Skeletal muscle satellite cell (primary cell): ENCODE measurements around the gene CBY3.
"Not testable (repeated sequence)": the region's sequence is repeated elsewhere in the genome, so short reads cannot be mapped to it uniquely, and the experiment has no call there.

Experiments used
- H3K27me3 ChIP-seq: 2 replicates; pipeline ENCODE4 v1.7.0; 2013; ENCODE audit warnings: low read length; ENCODE audit not compliant: control insufficient read depth, insufficient read depth
- H3K36me3 ChIP-seq: 2 replicates; pipeline ENCODE4 v1.7.0; 2013; ENCODE audit warnings: mild to moderate bottlenecking, control low read depth, low read length; ENCODE audit not compliant: insufficient read depth
- H3K4me1 ChIP-seq: 2 replicates; pipeline ENCODE4 v1.7.0; 2013; ENCODE audit warnings: low read length; ENCODE audit not compliant: control insufficient read depth, insufficient read depth
- H3K4me2 ChIP-seq: 2 replicates; pipeline ENCODE4 v1.7.0; 2013; ENCODE audit warnings: mild to moderate bottlenecking, low read length
- H3K4me3 ChIP-seq: 2 replicates; pipeline ENCODE4 v1.7.0; 2013; ENCODE audit warnings: low read length
- H3K9ac ChIP-seq: 2 replicates; pipeline ENCODE4 v1.7.0; 2013; ENCODE audit warnings: mild to moderate bottlenecking, low read depth, low read length, moderate library complexity
- H3K9me3 ChIP-seq: replicated peaks from 2 replicates; pipeline ENCODE4 v1.7.0; 2013; ENCODE audit warnings: mild to moderate bottlenecking, control low read depth, low read length

CBY3 gene

DNA sequence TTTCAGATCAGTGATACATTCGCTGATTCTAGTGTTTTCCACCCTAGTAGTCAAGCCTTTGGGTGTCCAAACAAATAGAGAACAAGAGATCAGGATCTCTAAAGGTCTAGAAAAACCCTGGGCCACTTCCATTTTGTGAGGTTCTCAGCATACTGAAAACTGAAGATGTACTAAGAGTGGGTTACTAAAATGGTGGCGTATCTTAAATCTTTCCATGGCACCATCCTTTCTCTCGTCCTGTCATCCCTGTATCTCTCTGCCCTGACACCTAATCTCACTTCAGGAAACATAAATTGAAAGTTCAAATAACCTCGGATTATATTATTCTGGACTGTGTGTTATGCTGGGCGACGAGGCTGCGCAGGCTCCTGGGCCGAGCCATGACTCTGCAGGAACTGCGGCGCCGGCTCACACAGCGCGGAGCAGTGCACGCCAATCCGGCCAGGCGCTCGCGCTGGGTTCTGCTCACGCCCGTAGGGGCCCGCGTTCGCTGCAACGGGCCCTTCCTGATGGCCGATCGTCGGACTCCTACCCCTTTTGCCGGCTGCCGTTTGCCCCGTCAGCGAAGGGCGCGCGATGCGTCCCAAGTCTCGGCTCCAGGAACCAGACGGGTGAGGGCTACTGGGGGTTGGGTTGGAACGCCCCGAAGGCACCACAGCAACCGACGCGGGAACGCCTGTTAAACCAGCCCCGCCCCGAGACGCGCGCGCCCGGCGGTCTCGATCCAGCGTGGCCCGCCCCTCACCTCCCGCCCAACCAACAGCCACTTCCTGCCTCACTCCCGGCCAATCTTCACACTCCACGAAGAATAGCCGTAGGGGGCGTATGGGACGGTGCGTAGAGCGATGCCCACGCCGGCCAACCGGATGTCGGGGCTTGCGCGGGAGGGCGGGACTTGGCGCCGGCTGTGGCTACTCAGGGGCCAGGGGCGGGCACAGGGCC is 17.4 kb upstream of the CBY3 start:
- Histone ChIP-seq H3K4me1 (peaks cover 15% of the 10 kb centered on the region), H3K9me3 (no peaks in the 10 kb centered on the region), H3K27me3 (no peaks in the 10 kb centered on the region), H3K36me3 (peaks cover 17% of the 10 kb centered on the region), H3K4me3 (peak overlapping the region; percentile 87), H3K4me2 (peak overlapping the region; percentile 95), H3K9ac (peak overlapping the region; percentile 99)

DNA sequence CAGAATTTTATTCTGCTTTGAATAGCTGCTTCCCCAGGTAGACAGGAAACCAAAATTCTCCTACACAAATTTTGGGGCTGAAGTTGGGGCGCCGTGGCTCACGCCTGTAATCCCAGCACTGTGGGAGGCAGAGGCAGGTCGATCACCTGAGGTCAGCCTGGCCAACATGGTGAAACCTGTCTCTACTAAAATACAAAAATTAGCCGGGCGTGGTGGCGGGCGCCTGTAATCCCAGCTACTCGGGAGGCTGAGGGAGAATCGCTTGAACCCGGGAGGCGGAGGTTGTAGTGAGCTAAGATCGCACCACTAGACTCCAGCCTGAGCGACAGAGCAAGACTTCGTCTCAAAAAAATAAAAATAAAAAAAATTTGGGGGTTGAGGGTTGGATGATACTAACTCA is 16.7 kb upstream of the CBY3 start:
- H3K9me3 ChIP-seq, H3K27me3 ChIP-seq: not testable (repeated sequence)
- peaks cover 15% of the 10 kb centered on the region for H3K4me1 ChIP-seq
- peak overlapping the region; percentile 95 for H3K9ac ChIP-seq
- peak overlapping the region; percentile 84 for H3K4me3 ChIP-seq
- peaks cover 11% of the 10 kb centered on the region for H3K36me3 ChIP-seq
- H3K4me2 ChIP-seq = peak overlapping the region; percentile 95

DNA sequence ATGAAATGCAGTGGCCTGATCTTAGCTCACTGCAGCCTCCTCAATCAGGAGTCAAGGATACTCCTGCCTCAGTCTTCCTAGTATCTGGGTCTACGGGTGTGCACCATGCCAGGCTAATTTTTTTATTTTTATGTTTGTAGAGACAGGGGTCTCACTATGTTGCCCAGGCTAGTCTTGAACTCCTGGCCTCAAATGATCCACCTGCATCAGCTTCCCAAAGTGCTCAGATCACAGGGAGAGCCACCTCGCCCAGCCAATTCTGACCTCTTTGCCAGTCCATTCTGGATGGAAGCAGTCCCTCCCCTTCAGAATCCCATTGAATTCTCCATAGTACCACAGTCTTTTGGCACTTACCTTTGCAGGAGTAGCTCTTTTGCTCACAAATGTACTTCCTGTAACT is 16.3 kb upstream of the CBY3 start:
- Histone ChIP-seq H3K27me3 (no peaks in the 10 kb centered on the region), H3K4me1 (peaks cover 15% of the 10 kb centered on the region), H3K9me3 (no peaks in the 10 kb centered on the region), H3K36me3 (peaks cover 8% of the 10 kb centered on the region), H3K4me3 (no peak overlapping the region), H3K9ac (no peak overlapping the region), H3K4me2 (no peak overlapping the region)

DNA sequence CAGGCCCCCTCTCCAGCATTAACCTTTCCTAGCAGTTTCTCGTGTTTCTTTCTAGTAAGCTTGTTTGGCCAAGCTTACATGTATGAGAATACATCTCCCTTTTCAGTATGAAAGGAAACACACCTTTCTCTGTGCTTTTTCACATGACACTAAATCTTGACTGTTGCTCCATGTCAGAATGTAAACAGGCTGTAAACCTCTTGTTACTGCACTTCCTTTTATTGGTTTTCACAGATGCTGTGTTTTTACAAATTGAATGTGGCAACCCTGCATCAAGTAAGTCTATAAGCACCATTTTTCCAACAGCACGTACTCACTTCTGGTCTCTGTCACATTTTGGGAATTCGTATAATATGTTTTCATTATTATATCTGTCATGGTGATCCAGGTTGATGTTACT is 15.8 kb upstream of the CBY3 start:
- peaks cover 5% of the 10 kb centered on the region for H3K36me3 ChIP-seq
- H3K9me3 ChIP-seq = no peaks in the 10 kb centered on the region
- no peak overlapping the region for H3K9ac ChIP-seq
- H3K4me1 ChIP-seq = peaks cover 15% of the 10 kb centered on the region
- H3K4me2 ChIP-seq = no peak overlapping the region
- H3K4me3 ChIP-seq = no peak overlapping the region
- H3K27me3 ChIP-seq = no peaks in the 10 kb centered on the region

DNA sequence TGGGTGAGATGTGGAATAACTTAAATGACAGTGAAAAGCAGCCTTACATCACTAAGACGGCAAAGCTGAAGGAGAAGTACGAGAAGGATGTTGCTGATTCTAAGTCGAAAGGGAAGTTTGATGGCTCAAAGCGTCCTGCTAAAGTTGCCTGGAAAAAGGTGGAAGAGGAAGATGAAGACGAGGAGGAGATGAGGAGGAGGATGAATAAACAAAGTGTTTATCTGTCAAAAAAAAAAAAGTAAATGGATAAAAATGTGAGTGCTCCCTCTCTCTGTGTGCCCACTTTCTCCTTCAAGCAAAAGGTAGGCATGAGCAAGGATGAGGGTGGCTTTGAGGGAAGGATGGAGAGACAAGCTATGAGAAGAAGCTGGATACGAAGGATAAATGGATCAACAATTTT is 13.7 kb upstream of the CBY3 start:
- no peak overlapping the region for H3K9ac ChIP-seq
- peaks cover 10% of the 10 kb centered on the region for H3K4me1 ChIP-seq
- no peaks in the 10 kb centered on the region for H3K27me3 ChIP-seq
- H3K4me2 ChIP-seq = no peak overlapping the region
- no peaks in the 10 kb centered on the region for H3K9me3 ChIP-seq
- H3K4me3 ChIP-seq = no peak overlapping the region
- no peaks in the 10 kb centered on the region for H3K36me3 ChIP-seq

DNA sequence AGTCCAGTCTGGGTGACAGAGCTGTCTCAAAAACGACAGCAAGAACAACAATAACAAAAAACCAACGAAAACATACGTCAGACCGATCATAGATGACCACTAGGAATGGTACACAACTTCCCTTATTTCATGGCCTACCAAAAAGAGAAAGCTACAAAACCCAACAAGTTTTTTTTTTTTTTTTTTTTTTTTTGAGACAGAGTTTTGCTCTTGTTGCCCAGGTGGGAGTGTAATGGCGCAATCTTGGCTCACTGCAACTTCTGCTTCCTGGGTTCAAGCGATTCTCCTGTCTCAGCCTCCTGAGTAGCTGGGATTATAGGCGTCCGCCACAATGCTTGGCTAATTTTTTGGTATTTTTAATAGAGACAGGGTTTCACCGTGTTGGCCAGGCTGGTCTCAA is 8.4 kb upstream of the CBY3 start:
- H3K4me1 ChIP-seq, H3K36me3 ChIP-seq, H3K9me3 ChIP-seq, H3K4me2 ChIP-seq, H3K27me3 ChIP-seq, H3K9ac ChIP-seq, H3K4me3 ChIP-seq: not testable (repeated sequence)

DNA sequence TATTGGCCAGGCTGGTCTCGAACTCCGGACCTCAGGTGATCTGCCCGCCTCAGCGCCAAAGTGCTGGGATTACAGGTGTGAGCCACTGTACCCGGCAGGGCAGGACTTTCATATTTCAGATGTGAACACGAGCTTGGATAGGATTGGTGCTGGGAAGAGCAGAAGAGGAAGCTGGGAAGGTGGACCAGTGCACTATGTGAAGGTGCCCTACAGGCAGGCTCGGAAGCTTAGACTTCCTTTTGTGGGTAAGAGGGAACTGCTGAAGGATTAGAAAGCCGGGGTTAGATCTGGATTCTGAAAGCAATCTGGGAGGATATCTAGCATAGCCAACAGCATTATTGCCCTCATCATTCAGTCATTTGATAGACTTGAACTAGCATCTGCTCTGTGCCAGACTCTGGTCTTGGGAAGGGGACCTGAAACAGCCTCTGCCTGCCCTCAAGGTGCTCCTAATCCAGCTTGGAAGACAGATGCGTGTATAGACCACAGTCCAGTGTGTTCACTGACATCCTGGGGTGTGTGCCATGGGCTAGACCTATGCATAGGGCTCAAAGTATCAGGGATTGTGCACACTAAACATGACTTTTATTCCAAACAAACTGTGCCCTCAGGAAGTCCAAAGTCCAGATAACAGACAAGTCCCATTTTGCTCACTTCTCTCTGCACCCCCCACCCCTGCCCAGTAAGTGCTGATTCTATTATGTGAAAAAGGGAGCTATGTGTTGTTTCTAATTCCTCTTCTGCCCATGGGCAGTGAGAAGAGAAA is 637 bp downstream of the CBY3 start:
- Histone ChIP-seq H3K36me3 (no peaks in the 10 kb centered on the region), H3K4me2 (no peak overlapping the region), H3K9me3 (no peaks in the 10 kb centered on the region), H3K4me1 (peaks cover 9% of the 10 kb centered on the region), H3K4me3 (no peak overlapping the region), H3K27me3 (no peaks in the 10 kb centered on the region), H3K9ac (no peak overlapping the region)

DNA sequence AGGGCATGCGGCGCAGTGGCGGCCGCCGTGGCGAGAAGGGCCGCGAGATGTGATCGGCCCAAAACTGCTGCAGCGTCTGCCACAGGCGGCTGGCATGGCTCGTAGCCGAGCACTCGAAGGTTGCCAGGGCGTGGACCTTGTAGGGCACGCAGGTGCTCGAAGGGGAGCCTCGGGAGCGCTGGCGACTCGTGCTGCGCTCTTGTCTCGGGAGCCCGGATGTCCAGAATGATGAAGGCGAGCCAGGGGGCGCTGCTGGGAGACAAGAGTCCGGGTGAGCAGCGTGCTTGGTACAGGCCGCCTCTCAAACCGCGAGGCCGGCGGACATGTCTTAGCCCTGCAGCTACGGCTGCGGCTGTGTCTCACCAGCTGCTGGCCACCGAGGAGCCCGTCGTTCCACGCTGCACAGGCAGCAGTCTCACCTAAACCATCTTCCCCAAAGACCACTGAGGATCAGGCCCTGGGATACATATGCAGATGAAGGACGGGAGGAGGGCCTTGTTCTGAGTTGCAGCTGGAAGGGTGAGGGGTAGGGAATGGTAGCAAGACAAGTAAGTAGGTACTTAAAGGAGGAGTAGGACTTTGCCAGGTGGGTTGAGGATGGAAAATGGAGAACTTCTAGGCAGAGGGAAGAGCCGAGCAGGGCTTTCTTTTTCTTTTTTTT is 1.7 kb downstream of the CBY3 start:
- H3K36me3 ChIP-seq = no peaks in the 10 kb centered on the region
- H3K4me1 ChIP-seq = peaks cover 9% of the 10 kb centered on the region
- peak overlapping the region; percentile 92 for H3K4me3 ChIP-seq
- no peaks in the 10 kb centered on the region for H3K9me3 ChIP-seq
- H3K27me3 ChIP-seq = no peaks in the 10 kb centered on the region
- H3K4me2 ChIP-seq = peak overlapping the region; percentile 89
- peak overlapping the region; percentile 31 for H3K9ac ChIP-seq

DNA sequence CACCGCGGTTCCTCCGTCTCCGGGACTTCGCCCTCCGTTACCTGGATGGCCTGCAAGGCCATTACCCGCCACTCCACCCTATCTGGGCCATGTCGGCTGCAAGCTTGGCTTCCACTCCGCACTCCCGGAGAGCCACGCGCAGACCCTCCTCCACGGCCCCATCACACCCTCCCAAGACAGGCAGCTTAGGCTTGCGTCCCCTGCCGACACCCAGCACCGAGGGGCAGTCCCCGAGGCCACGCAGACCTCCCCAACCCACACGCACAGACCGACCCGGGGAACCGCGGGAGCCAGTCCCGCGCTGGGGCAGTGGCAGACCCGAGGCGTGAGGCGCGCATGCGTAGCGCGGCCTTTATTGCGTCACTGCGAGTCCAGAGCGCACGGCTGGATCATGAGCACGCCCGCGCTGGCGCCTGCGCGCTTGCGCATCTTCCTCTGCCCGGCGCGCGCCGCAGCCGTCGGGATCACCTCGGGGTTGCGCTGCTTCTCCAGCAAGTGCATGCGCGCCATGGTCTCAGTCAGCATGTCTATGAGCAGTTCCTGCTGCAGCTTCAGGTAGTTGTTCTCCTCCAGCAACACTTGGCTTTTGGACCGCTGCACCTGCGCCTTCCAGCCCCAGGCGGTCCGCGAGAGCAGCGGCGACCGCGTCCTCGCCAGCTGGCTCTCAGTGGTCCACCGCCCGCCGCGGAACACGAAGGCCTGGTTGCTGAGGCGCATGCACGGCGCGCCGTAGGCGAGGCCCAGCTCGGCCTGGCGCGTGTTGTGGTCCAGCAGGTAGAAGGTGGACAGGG is 2.4 kb downstream of the CBY3 start:
- no peaks in the 10 kb centered on the region for H3K9me3 ChIP-seq
- peak overlapping the region; percentile 89 for H3K4me2 ChIP-seq
- H3K27me3 ChIP-seq = no peaks in the 10 kb centered on the region
- H3K4me1 ChIP-seq = peaks cover 9% of the 10 kb centered on the region
- peak overlapping the region; percentile 86 for H3K9ac ChIP-seq
- no peaks in the 10 kb centered on the region for H3K36me3 ChIP-seq
- peak overlapping the region; percentile 92 for H3K4me3 ChIP-seq

DNA sequence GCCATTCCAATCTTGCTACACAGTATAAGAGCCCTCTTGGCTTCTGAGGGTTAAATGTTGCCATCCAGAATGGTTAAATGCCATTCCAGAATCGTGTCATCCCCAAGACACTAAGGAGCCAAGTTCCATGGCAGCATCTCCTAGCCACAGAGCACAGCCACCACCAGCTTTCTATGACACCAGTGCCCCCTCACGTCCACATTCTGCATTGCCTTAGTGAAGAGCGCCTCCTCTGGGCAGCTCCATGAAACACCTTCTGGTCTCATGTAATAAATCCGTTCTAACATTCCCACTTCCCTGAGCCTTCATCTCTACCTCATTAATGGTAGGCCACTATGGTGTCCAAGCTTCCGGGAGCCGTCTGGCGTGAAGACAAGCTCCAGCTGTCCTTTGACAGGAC is 12.4 kb downstream of the CBY3 start:
- Histone ChIP-seq H3K4me1 (no peaks in the 10 kb centered on the region), H3K9ac (no peak overlapping the region), H3K27me3 (no peaks in the 10 kb centered on the region)

DNA sequence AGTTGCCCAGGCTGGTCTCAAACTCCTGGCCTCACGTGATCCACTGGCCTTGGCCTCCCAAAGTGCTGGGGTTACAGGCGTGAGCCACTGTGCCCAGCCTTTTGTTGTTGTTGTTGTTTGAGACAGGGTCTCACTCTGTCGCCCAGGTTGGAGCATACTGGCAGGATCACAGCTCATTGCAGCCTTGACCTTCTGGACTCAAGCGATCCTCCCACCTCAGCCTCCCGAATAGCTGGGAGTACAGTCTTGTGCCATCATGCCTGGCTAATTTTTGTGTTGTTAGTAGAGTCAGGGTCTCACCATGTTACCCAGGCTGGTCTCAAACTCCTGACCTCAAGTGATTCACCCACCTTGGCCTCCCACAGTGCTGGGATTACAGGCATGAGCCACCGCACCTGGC is 19.2 kb downstream of the CBY3 start:
- H3K36me3 ChIP-seq, H3K27me3 ChIP-seq, H3K4me3 ChIP-seq, H3K4me2 ChIP-seq, H3K9ac ChIP-seq, H3K4me1 ChIP-seq, H3K9me3 ChIP-seq: not testable (repeated sequence)

More for the DNA sequence above, 12.4 kb downstream of the CBY3 start:
- no peak overlapping the region for H3K4me2 ChIP-seq
- no peak overlapping the region for H3K4me3 ChIP-seq
- no peaks in the 10 kb centered on the region for H3K36me3 ChIP-seq
- H3K9me3 ChIP-seq = no peaks in the 10 kb centered on the region
